ENCODE measurements around the gene TUBB3. TPM values are rescaled to one million over a fixed set of nuclear protein-coding genes. Genes with fewer than 3 reads are reported as not detected.

The TUBB3 gene
- total and polyA plus RNA-seq, 9 of the 15 experiments (the other 6 are each of a cell fraction or from before 2014, with no cell fraction given), result 0.18 to 12.5 (median 5.0) TPM

DNA sequence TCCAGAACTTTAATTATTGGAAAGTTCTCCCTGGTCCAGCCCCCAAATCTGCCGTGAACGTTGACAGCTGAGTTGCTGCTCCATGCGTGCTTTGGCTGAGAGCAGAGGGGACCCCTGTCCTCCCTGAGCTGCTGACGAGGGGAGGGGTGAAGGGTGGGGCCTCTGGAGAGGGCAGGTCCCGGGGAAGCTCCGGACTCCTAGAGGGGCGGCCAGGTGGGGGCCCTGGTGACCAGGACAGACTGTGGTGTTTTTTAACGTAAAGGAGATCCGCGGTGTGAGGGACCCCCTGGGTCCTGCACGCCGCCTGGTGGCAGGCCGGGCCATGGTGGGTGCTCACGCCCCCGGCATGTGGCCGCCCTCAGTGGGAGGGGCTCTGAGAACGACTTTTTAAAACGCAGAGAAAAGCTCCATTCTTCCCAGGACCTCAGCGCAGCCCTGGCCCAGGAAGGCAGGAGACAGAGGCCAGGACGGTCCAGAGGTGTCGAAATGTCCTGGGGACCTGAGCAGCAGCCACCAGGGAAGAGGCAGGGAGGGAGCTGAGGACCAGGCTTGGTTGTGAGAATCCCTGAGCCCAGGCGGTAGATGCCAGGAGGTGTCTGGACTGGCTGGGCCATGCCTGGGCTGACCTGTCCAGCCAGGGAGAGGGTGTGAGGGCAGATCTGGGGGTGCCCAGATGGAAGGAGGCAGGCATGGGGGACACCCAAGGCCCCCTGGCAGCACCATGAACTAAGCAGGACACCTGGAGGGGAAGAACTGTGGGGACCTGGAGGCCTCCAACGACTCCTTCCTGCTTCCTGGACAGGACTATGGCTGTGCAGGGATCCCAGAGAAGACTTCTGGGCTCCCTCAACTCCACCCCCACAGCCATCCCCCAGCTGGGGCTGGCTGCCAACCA, 4.4 kb upstream of the TUBB3 start, which contains the start of gene MC1R (continued):
- TF ChIP-seq, protein P1, sequence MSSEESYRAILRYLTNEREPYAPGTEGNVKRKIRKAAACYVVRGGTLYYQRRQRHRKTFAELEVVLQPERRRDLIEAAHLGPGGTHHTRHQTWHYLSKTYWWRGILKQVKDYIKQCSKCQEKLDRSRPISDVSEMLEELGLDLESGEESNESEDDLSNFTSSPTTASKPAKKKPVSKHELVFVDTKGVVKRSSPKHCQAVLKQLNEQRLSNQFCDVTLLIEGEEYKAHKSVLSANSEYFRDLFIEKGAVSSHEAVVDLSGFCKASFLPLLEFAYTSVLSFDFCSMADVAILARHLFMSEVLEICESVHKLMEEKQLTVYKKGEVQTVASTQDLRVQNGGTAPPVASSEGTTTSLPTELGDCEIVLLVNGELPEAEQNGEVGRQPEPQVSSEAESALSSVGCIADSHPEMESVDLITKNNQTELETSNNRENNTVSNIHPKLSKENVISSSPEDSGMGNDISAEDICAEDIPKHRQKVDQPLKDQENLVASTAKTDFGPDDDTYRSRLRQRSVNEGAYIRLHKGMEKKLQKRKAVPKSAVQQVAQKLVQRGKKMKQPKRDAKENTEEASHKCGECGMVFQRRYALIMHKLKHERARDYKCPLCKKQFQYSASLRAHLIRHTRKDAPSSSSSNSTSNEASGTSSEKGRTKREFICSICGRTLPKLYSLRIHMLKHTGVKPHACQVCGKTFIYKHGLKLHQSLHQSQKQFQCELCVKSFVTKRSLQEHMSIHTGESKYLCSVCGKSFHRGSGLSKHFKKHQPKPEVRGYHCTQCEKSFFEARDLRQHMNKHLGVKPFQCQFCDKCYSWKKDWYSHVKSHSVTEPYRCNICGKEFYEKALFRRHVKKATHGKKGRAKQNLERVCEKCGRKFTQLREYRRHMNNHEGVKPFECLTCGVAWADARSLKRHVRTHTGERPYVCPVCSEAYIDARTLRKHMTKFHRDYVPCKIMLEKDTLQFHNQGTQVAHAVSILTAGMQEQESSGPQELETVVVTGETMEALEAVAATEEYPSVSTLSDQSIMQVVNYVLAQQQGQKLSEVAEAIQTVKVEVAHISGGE (CRISPR knock-in tag; IDR thresholded peaks at IDR 0.05), result no peak
- TF ChIP-seq CEBPG (CRISPR knock-in tag; IDR thresholded peaks at IDR 0.05), result no peak
- TF ChIP-seq CEBPG (tag; conservative IDR thresholded peaks at IDR 0.05 in 1 of 2, IDR thresholded peaks at IDR 0.05 in 1 of 2), result no peak
- TF ChIP-seq GABPB1 (CRISPR knock-in tag; IDR thresholded peaks at IDR 0.05), result no peak
- TF ChIP-seq, protein P2, sequence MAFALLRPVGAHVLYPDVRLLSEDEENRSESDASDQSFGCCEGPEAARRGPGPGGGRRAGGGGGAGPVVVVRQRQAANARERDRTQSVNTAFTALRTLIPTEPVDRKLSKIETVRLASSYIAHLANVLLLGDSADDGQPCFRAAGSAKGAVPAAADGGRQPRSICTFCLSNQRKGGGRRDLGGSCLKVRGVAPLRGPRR (CRISPR knock-in tag; IDR thresholded peaks at IDR 0.05), result no peak
- TF ChIP-seq TAF9B (IDR thresholded peaks at IDR 0.05; ENCODE audit: partially characterized antibody), result no peak
- TF ChIP-seq TBL1XR1 (IDR thresholded peaks at IDR 0.05; ENCODE audit: low read length in 2 of 2), result no peak
- no peak for TF ChIP-seq ZSCAN29 (IDR thresholded peaks at IDR 0.05)
- no peak for TF ChIP-seq GTF2F1 (IDR thresholded peaks at IDR 0.05; ENCODE audit: low read depth, low read length)
- no peak for TF ChIP-seq ZNF140 (CRISPR knock-in tag; IDR thresholded peaks at IDR 0.05)
- no peak for TF ChIP-seq THRAP3 (IDR thresholded peaks at IDR 0.05; ENCODE audit: borderline replicate concordance)
- peak; percentile 24 to 79; a peak in 3 of 4 replicates for TF ChIP-seq MAZ (CRISPR knock-in tag; conservative IDR thresholded peaks at IDR 0.05 in 1 of 2, IDR thresholded peaks at IDR 0.05 in 1 of 2)
- TF ChIP-seq, protein P3, sequence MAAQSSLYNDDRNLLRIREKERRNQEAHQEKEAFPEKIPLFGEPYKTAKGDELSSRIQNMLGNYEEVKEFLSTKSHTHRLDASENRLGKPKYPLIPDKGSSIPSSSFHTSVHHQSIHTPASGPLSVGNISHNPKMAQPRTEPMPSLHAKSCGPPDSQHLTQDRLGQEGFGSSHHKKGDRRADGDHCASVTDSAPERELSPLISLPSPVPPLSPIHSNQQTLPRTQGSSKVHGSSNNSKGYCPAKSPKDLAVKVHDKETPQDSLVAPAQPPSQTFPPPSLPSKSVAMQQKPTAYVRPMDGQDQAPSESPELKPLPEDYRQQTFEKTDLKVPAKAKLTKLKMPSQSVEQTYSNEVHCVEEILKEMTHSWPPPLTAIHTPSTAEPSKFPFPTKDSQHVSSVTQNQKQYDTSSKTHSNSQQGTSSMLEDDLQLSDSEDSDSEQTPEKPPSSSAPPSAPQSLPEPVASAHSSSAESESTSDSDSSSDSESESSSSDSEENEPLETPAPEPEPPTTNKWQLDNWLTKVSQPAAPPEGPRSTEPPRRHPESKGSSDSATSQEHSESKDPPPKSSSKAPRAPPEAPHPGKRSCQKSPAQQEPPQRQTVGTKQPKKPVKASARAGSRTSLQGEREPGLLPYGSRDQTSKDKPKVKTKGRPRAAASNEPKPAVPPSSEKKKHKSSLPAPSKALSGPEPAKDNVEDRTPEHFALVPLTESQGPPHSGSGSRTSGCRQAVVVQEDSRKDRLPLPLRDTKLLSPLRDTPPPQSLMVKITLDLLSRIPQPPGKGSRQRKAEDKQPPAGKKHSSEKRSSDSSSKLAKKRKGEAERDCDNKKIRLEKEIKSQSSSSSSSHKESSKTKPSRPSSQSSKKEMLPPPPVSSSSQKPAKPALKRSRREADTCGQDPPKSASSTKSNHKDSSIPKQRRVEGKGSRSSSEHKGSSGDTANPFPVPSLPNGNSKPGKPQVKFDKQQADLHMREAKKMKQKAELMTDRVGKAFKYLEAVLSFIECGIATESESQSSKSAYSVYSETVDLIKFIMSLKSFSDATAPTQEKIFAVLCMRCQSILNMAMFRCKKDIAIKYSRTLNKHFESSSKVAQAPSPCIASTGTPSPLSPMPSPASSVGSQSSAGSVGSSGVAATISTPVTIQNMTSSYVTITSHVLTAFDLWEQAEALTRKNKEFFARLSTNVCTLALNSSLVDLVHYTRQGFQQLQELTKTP (IDR thresholded peaks at IDR 0.05; ENCODE audit: low read depth in 1 of 2, partially characterized antibody in 2 of 2), result no peak
- no peak for TF ChIP-seq POLR2AphosphoS2 (IDR thresholded peaks at IDR 0.05; ENCODE audit: low read length)
- TF ChIP-seq, protein P4, sequence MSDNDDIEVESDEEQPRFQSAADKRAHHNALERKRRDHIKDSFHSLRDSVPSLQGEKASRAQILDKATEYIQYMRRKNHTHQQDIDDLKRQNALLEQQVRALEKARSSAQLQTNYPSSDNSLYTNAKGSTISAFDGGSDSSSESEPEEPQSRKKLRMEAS (CRISPR knock-in tag; IDR thresholded peaks at IDR 0.05), result peak; percentile 66
- TF ChIP-seq POLR2H (tag; IDR thresholded peaks at IDR 0.05; ENCODE audit: low read depth), result no peak
- no peak for TF ChIP-seq TAF1 (IDR thresholded peaks at IDR 0.05; ENCODE audit: control insufficient read depth, extremely low read depth, insufficient read depth, low read length, severe bottlenecking)
- TF ChIP-seq NR4A1 (CRISPR knock-in tag; IDR thresholded peaks at IDR 0.05), result no peak
- no peak for TF ChIP-seq NR4A1 (tag; IDR thresholded peaks at IDR 0.05)

All from K562 (cell line).